ENCODE measurements around the gene FSTL5. TPM values are rescaled to one million over a fixed set of nuclear protein-coding genes. Genes with fewer than 3 reads are reported as not detected.

The FSTL5 gene
- total RNA-seq, 4 donors from 2014 or later: not detected

GRCh38 chr4:161803171-161803570 lies 360.6 kb downstream of the FSTL5 start:
- intact Hi-C loops (cut with DNase I): no loop called here
- H3K36me3 ChIP-seq: no peaks in the 10 kb centered on the region
- H3K27ac ChIP-seq: no peak overlapping the region
- no peak overlapping the region for H3K4me3 ChIP-seq
- TF ChIP-seq CTCF (IDR thresholded peaks at IDR 0.05): no peak
- no peak for TF ChIP-seq POLR2A (IDR thresholded peaks at IDR 0.05)
- WGBS, 2 donors: 57 to 79% methylated on average over 2 of the region's 2 CpGs
- no peak for DNase-seq
- H3K4me1 ChIP-seq: no peaks in the 10 kb centered on the region
- no peaks in the 10 kb centered on the region for H3K27me3 ChIP-seq
- no peaks in the 10 kb centered on the region for H3K9me3 ChIP-seq

GRCh38 chr4:161799710-161800109 lies 364.1 kb downstream of the FSTL5 start:
- no peaks in the 10 kb centered on the region for H3K27me3 ChIP-seq
- H3K9me3 ChIP-seq: no peaks in the 10 kb centered on the region
- no peak overlapping the region for H3K27ac ChIP-seq
- no peaks in the 10 kb centered on the region for H3K36me3 ChIP-seq
- 28 to 48% methylated on average over 3 of the region's 3 CpGs for WGBS, 2 donors
- TF ChIP-seq CTCF (IDR thresholded peaks at IDR 0.05) (no peak), POLR2A (IDR thresholded peaks at IDR 0.05) (no peak)
- H3K4me3 ChIP-seq: no peak overlapping the region
- H3K4me1 ChIP-seq: no peaks in the 10 kb centered on the region
- no peak for DNase-seq
- intact Hi-C loops (cut with DNase I): no loop called here

- Histone ChIP-seq H3K27ac (no peak overlapping the region), H3K9me3 (peaks cover 0 to 13% (median 0%) of the 10 kb centered on the region in 3 donors), H3K4me1 (no peaks in the 10 kb centered on the region), H3K4me3 (no peak overlapping the region), H3K27me3 (no peaks in the 10 kb centered on the region), H3K36me3 (no peaks in the 10 kb centered on the region)
- no peak for DNase-seq
- 87 to 90% methylated on average over 2 of the region's 4 CpGs for WGBS, 2 donors
- no peak for TF ChIP-seq CTCF (IDR thresholded peaks at IDR 0.05)
- no peak for TF ChIP-seq POLR2A (IDR thresholded peaks at IDR 0.05)
- intact Hi-C loops (cut with DNase I): no loop called here
Observed at GRCh38 chr4:161792991-161793390, 370.8 kb downstream of the FSTL5 start.

- WGBS, 2 donors: 89 to 95% methylated on average over 3 to 5 of the region's 13 CpGs
- Histone ChIP-seq H3K27me3 (no peaks in the 10 kb centered on the region), H3K27ac (no peak overlapping the region), H3K36me3 (no peaks in the 10 kb centered on the region), H3K4me1 (no peaks in the 10 kb centered on the region), H3K9me3 (peaks cover 0 to 13% (median 0%) of the 10 kb centered on the region in 3 donors), H3K4me3 (no peak overlapping the region)
- TF ChIP-seq CTCF (IDR thresholded peaks at IDR 0.05): no peak
- no peak for DNase-seq
- intact Hi-C loops (cut with DNase I): no loop called here
Observed at GRCh38 chr4:161791796-161792556, 371.8 kb downstream of the FSTL5 start.

- no peak for DNase-seq
- WGBS, 2 donors: 50 to 61% methylated on average over 5 of the region's 5 CpGs
- no peaks in the 10 kb centered on the region for H3K4me1 ChIP-seq
- no peaks in the 10 kb centered on the region for H3K36me3 ChIP-seq
- intact Hi-C loops (cut with DNase I): no loop called here
- TF ChIP-seq CTCF (IDR thresholded peaks at IDR 0.05) (no peak), POLR2A (IDR thresholded peaks at IDR 0.05) (no peak)
- H3K27me3 ChIP-seq: no peaks in the 10 kb centered on the region
- no peaks in the 10 kb centered on the region for H3K9me3 ChIP-seq
- no peak overlapping the region for H3K4me3 ChIP-seq
- H3K27ac ChIP-seq: no peak overlapping the region
Observed at GRCh38 chr4:161767116-161767515, 396.7 kb downstream of the FSTL5 start.

Measured in esophagus squamous epithelium (tissue), 5 donors.